ENCODE results near the gene NXPH4.

DNA sequence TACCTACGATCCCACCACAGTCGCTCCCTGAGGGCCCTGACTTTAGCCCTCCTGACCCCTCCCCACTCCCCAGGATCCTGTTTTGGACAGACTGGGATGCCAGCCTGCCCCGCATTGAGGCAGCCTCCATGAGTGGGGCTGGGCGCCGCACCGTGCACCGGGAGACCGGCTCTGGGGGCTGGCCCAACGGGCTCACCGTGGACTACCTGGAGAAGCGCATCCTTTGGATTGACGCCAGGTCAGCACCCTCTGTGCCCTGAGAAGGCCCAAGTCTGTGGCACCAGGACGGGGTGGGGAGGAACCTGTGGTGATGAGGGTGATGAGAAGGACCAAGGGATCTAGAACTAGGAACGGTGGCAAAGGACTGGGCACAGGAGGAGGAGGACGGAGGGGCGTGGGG lies 39.2 kb upstream of the NXPH4 start:
- TF ChIP-seq, protein P1, sequence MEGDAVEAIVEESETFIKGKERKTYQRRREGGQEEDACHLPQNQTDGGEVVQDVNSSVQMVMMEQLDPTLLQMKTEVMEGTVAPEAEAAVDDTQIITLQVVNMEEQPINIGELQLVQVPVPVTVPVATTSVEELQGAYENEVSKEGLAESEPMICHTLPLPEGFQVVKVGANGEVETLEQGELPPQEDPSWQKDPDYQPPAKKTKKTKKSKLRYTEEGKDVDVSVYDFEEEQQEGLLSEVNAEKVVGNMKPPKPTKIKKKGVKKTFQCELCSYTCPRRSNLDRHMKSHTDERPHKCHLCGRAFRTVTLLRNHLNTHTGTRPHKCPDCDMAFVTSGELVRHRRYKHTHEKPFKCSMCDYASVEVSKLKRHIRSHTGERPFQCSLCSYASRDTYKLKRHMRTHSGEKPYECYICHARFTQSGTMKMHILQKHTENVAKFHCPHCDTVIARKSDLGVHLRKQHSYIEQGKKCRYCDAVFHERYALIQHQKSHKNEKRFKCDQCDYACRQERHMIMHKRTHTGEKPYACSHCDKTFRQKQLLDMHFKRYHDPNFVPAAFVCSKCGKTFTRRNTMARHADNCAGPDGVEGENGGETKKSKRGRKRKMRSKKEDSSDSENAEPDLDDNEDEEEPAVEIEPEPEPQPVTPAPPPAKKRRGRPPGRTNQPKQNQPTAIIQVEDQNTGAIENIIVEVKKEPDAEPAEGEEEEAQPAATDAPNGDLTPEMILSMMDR (IDR thresholded peaks at IDR 0.05), result no peak
- no peak for TF ChIP-seq POLR2A (IDR thresholded peaks at IDR 0.05)

Measured in right lobe of liver (tissue), 4 donors.